HG03575 (cell line): Measurements from ENCODE around the gene SSBP4.

Source experiments
- ATAC-seq: cut with Tn5 transposase; IDR thresholded peaks from one replicate; pipeline ENCODE4 v1.9.1; 2021; ENCODE audit not compliant: unreplicated experiment, insufficient number of reproducible peaks, low FRiP score; ENCODE audit errors: extremely low read depth

The SSBP4 gene

DNA sequence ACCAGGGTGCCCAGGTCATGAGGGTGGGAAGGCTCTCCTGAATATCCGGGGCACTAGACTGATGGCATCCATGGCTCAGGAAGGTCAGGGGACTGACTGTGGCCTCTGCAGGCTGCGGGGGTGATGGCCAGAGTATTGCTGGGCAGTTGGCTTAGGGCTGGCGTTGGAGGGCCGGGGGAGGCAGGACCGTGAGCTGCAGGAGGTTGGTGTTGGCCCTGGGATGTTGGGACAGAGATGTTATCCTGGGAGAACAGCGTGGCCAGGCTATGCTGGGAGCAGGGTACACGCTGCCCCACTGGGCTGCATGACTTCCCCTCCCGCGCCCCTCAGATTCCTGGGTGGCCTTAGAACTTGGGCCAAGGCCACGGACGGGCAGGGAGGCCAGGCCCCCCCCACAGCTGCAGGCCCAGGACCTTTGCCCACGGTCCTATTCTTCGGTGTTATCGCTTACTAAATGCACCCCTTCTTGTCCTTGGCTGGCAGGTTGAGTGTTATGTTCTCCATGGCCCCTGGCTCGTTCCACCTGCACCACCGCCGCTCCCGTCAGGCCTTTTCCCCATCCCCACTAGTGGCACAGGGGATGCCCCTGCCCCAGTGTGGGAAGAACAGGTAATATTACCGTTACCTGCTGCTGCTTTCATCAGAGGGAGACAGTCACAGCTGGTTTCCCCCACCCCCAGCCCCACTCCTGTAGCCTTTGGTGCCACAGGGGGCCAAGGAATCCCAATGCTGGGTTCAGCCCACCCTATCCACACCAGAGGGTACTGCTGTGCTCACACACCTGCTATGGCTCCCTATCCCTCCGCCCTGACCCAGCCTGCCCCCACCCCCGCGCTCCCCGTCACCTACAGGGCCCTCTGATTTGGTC is 22.0 kb downstream of the SSBP4 start:
- no peak for ATAC-seq

DNA sequence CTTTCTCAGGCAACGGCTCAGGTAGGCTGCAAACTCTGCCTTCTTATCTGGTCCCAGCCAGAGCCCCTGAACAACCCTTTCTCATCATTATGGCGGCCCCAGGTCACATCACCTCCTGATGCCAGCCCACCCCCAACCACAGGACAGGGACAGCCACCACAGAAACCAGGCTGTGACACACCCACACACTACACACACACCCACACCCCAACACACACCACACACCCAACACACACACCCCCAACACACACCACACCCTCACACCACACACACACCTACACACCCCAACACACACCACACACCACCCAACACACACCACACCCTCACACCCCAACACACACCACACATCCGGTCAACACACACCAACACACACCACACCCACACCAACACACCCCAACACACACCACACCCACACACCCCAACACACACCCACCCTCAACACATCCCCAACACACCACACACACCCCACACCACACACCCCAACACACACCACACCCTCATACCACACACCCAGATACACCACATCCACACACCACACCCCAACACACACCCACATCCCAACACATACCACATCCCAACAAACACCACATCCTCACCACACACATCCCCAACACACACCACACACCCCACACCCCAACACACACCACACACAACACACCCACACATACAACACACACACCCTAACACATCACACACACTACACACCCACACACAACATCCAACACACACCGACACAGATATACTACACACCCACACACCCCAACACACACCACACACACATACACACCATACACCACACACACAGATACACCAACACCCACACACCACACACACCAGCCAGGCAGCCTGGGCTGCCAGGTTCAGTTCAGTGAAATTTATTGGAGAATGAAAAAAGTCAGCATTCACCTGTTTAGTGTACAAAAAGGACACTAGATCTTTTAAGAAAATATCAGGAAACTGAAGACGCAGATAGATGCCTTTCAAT is 22.9 kb downstream of the SSBP4 start:
- ATAC-seq: no peak

DNA sequence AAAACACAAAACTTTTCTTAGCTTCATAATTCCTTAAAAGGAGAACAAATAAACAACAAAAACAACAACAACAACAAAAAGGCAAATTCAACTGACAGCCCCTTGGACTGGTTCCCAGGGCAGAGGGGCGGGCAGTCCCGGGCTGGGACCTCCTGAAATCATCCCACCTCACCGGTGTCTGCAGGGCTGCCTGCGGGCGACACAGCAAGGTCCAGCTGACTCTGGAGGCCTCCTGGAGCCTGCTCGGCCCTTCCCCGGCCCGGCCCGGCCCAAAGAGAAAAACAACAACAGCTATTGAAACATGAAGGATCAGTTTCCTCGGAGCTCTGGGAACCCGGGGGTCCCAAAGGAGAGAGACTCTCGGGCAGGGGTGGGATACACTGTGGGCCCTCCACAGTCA is 23.7 kb downstream of the SSBP4 start:
- ATAC-seq: no peak

DNA sequence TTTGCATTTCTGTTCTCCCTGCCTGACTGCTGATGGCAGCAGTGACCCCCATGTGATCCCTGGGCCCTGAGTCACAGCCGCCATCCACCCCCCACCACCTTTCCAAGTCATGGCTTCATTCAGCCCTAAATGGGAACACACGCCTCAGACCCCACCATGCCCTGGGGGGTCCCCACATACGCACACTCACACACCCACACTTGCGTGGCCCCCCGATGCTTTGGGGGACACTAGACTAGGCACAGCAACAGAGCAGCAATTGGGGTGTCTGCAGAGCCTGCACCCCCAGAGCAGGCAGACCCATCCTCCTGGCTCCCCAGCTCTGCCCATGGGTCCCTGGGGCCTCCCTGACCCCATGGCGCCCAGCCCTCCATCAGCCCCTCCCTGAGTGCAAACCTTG is 24.2 kb downstream of the SSBP4 start:
- no peak for ATAC-seq

DNA sequence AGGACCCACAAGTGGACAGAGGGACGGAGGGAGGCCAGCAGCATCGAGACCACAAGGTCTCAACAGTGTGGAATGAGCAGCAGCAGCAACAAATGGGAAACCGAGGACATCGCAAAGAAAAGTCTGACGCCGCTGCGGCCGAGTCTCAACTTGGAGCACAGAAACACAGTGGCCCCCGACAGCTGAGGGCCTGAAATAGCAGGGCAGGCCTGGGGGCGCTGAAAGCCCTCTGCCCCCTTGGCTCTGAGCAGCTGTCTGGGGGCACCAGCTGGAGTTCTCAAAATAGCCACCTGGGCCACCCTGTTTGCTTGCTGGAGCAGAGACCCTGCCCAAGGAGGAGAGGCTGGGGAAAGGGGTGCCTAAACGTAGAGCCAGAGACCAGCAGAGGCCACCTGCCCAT is 24.6 kb downstream of the SSBP4 start:
- ATAC-seq: no peak

DNA sequence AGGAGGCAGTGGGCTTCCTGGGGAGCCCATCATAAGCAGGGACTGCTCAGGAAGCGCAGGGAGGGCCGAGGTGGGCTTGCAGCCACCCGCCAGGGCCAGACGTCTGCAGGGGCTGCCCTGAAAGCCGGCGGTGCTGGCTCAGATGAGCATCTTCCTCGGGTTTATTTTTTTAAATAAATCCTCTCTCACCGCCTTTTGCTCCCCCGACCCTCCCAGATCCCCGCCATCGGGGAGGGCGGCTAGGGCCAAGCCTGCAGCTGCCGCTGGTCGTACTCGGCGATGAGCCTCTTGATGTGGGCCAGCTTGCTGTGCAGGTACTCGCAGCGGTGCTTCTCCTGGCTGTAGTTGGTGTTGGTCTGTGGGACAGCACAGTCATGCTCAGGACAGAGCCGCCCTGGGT is 25.3 kb downstream of the SSBP4 start:
- no peak for ATAC-seq

DNA sequence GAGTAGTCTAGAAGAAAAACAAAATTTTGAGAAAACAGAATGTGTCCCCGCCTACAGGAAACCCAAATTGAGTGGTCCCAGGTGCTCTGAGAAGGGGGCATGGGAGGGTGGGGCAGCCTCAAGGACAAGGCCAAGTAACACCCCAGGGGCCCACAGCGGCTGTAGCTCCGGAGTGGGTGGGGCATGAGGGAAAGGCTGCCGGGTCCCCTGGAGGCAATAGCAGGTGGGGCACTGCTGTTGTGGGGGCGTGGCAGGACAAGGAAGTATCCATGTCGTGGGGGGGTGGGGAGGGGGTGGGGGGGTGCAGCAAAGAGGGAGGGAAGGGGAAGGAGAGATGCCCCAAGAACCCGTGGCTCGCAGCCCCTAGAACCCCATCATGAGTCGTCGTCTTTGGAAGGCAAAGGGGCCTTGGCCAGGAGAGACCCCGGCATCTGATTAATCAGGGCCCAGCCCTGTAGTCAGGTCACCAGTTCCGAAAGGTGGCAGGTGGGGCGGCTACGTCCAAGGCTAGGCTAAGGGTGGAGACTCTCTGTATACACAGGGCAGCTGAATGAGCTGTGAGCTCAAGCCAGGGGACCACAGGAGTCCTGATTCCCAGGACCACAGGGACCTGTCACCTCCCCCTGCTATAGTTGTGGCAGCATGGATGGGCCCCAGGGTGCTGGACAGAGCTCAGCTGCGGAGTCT is 26.2 kb downstream of the SSBP4 start:
- no peak for ATAC-seq

DNA sequence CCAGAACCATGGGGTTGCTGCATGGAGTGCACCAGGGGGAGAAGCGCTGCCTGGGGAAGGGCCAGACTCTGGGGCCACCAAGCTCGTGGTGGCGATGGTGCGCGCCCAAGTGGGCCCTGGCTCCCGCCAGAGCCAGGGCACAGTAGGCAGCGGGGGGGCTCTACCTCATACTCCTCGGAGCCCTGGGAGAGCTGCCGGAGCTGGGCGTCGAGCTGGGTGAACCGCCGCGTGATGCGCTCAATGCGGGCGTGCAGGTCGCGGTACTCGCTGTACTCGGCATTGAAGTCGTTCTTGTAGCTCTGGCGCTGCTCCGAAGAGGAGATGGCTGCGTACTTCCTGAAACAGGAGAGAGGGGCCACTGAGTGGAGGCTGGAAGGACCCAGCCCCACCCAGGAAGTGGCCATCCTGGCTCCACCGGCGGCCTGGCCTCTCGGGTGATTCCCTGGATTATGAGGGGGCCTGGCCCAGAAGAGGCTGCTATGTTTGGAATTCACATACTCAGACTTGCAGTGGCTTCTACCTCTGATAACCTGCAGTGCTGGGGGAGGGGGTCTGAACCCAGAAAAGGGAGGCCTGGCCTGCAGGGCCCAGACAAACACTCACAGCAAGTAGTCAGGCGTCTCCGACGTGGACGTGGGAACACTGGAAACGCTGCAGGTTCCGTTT is 27.1 kb downstream of the SSBP4 start:
- ATAC-seq: no peak

DNA sequence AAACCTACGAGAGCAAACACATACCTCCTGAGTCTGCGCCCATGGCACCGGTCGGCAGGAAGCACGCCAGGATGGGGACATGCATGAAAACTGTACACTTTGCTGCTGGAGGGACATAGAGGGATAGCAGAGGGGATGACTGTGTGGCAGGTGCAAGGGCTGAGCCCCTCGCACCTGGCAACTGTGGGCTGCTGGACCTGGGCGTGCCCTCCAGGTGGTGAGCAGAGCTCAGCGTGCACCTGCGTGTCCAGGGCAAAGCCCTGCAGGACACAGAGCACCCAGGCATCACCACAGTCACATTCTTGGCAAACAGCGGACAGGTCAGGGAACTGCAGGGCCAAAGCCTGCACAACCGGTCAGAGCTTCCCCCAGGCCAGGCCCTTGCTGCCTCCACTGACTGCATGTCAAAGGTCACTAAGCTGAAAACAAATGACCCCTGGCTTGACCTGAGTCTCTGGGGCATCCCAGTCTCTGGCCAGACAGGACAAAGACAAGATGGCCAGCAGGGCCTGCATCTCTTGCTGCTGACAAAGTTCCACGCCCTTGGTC is 27.7 kb downstream of the SSBP4 start:
- no peak for ATAC-seq

DNA sequence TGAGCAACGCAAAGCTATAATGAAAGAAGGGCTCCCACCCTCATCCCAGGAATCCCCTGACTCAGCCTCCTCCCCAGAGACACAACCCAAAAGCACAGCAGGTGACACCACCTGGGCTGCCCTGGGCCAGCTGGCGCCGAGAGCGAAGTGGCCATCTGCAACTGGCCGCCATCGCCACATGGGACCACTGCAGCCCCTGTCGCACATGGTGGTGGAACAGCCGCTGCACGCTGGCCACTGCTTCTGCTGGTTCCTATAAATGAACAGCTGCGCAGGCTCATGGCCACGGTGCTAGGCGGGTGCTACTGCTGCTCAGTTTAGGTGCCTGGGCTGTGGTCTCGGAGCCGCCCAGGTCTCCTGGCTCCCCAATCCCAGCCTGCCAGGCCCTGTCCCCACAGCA is 30.4 kb downstream of the SSBP4 start:
- ATAC-seq: no peak

DNA sequence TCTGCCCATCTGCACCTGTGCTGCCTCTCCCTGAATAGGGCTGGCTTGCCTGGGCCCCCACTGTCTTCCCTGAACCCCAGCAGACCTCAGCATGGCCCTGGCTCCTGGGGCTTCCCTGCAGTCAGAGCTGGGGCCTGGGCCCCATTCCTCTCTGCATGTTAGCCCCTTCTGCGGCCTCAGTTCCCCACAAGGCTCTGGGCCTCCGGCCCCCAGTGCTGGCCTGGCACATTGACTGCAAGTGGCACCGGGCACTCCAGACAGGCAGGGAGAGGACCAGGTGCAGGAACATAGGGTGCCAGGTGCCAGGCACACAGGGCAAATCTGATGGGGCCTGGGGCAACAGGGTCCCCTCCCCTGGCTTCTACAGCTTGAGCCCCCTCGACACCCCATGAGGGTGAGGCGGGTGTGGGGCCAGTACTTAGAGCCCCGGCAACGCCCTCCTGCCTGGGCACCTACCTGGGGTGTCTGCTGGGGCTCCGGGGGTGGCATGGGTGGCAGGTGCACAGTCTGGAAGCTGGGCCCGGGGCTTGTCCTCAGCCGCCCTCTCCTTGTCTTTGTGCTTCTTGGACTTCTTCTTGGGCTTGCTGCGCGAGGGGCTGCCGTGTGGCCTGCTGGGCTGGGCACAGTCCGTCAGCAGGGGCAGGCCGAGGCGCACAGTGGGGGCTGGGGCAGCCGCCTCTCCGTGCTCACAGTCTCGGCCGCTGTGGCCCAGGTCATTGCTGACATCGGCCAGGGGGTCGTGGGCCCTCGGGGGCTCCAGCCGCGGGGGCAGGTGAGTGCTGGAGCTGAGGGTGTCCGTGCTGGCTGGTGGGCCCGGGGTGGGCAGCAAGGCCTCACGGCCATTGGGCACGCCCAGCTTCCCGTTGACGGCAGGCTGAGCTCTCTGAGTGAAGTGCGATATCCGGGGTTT is 31.1 kb downstream of the SSBP4 start:
- ATAC-seq: no peak

DNA sequence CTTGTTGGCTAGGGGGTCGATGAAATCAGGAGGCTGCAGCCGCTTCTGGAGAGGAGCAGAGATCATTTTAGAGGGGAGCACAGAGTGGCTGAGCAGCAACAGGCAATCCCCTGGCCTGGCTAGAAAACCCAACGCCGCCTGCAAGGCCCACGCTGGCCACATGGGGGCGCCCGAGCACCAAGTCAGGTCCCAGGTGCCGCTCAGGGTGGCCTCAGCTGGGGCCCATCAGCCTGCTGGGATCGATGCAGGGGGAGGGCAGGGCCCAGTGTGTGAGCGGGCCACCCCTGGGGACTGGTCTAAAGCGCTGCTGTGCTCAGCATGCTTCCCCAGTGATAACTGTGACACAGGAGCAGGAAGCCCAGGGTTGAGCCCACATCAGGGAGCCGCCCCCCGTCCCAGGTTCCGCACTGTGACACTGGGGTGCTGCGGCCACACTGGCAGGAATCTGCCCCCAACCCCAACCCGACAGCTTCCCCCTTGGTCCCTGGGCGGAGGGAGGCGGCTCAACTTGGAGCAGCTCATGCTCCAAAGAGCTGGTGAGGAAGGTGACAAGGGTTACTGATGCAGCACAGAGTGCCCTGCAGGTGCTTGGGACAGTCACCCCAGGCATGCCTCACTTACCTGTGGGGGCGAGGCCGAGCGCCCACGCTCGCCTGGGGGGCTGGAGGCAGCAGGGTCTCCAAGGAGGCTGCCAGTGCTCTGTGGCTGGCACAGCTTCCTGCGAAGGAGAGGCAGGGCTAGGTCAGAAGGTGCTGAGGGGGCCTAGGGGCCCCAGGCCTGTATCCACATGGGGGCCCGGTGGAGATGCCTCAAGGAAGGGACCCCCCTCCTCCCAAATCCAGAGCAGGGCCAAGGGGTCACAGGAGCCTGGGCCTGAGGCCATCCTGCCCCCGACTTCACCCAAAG is 32.0 kb downstream of the SSBP4 start:
- no peak for ATAC-seq

DNA sequence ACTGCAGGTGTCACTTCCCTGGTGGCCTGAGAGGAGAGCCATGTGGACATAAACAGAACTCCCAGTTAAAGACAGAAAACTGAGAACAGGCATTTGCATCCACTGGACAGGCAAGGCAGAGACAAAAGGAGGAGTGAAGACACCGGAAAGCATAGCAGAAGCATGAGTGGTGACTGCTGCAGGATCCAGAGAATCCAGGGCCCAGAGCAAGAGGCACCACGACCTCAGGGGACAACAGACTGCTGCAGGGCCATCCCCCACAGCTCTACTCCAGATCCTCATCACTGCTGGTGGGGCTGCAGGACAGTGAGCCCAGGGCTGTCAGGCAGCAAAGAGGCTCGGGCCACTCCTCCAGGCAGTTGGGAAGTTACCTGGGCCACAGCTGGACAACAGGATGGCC is 33.2 kb downstream of the SSBP4 start:
- ATAC-seq: no peak

DNA sequence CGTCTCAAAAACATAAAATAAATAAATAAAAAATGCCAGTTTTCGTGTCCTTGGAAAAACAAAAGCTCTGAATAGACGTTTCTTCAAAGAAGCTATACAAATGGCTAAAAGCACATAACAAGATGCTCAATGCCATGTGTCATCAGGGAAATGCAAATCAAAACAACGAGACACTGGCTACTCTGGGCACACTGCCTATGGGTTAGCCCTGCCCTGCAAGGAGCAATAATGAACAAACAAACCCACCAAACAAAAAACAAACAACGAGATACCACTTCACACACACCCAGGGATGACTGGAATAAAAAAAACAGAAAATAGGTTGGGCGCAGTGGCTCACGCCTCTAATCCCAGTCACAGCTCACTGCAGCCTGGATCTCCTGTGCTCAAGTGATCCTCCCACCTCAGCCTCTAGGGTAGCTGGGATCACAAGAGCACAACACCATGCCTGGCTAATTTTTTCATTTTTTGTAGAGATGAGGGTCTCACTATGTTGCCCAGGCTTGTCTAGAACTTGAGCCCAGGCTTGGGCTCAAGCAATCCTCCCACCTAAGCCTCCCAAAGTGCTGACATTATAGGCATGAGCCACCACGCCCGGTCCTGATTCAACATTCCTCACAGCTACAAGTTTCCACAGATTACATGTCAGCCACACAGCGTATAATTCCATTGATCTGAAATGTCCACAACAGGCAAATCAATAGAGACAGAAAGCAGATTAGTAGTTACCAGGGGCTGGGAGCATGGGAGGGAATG is 34.2 kb downstream of the SSBP4 start:
- no peak for ATAC-seq

DNA sequence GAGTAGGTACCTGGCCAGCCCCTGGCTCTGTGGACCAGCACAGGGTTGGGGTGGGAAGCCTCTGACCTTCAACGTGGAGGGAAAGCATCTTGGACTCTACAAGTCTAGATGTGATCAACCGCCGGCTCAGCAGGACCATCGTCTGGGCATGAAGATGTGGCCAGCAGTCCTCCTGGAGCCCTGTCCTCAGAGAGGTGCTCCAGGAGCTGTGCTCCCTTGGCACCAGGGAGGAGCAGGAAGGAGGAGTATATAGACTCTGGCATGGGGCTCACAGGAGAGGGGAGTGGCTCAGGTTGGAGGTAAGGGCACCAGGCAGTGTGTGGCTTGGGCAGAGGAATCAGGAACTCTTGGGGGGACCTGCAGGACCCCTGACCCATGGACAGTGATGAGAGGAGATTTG is 37.1 kb downstream of the SSBP4 start:
- no peak for ATAC-seq

DNA sequence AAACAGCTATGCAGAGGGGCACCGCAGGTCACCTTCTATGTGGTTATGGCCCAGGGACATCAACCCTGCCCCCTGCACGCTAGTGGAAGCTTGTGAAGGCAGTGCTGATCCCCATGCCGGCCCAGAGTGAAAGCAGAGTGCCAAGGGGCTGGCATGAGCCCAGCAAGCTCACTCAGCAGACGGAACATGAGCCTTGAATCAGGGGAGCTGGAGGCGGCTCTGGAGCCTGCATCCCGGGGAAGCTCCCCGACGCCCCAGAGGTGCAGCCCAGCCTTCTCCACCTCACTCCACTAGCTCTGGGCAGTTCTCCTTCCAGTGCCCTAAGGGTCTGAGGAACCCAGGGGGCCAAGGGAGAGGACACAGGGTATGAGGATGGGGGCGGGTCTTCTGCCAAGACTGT is 37.8 kb downstream of the SSBP4 start:
- ATAC-seq: no peak
